HG03175 (cell line): Measurements from ENCODE around the gene PPFIA4.
"Not testable (repeated sequence)": the region's sequence is repeated elsewhere in the genome, so short reads cannot be mapped to it uniquely, and the experiment has no call there.

Source experiments
- ATAC-seq: cut with Tn5 transposase; IDR thresholded peaks from one replicate; pipeline ENCODE4 v1.9.1; 2021; ENCODE audit warnings: mild to moderate bottlenecking, moderate library complexity; ENCODE audit not compliant: unreplicated experiment

PPFIA4 gene

DNA sequence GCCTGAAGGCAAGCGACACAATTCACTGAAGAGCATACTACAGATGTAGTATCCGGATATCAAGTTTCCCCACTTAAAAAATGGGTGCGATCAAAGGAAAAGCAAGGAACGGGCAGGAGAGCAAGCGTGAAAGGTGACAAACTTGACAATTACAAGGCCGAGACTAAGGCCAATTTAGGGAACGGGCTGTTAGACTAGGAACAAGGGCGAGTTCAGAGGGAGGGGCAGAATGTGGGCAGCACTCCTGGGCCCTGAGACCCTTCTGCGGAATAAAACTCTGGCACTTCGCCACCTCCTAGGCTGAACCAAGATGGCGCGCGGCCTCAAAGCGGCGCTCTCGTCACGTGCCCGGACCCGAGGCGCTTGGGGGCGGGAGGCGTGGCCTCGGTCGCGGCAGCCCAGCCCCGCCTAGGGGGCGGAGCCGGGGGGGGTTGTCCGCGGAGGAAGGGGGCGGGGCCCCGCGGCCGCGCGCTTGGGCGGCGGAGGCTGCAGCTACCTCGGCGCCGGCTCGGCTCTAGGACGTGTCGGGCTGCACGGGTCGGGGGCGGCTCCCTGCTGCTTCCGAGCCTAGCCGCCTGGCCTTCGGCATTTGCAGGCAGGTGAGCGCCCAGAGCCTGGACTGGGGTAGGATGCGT, at the start of gene PPFIA4:
TSS of gene PPFIA4 (plus strand) at position 461 of the 635 bp plus-strand sequence. CDS start 12,518 bp downstream, outside the sequence.
- ATAC-seq, result peak; percentile 79

GRCh38 chr1:202976633-202977032, 49.7 kb upstream of the PPFIA4 start:
- no peak for ATAC-seq

- ATAC-seq, result no peak
These were observed 46.8 kb upstream of the PPFIA4 start for GRCh38 chr1:202979459-202979858.

GRCh38 chr1:202981939-202982338, 44.4 kb upstream of the PPFIA4 start:
- ATAC-seq, result no peak

- ATAC-seq, result no peak
These were observed 43.4 kb upstream of the PPFIA4 start for GRCh38 chr1:202982715-202983430.

GRCh38 chr1:202986120-202986519, 40.2 kb upstream of the PPFIA4 start:
- ATAC-seq, result not testable (repeated sequence)

GRCh38 chr1:202987255-202987654, 39.0 kb upstream of the PPFIA4 start:
- ATAC-seq, result no peak

- no peak for ATAC-seq
These were observed 38.2 kb upstream of the PPFIA4 start for GRCh38 chr1:202987922-202988583.

- no peak for ATAC-seq
These were observed 36.4 kb upstream of the PPFIA4 start for GRCh38 chr1:202989879-202990278.

DNA sequence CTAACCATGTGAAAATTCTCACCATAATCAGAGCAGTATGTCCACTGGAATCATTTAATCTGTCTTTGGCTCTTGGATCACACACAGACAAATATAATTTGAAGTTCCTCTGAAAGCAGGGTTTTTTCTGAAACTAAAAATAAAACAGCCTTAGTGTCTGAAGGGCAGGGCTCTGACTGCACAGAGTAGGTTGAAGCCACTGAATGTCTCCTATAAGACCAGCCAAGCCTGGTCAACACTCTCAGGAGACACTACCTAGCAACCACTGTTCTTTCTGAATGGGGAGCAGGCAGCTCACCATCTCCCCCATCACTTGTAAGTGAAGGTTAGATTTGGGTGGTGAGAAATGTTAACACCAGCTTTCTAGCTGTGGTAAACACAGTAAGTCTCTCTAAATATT, 35.2 kb upstream of the PPFIA4 start:
- ATAC-seq, result no peak

GRCh38 chr1:202994756-202995155, 31.5 kb upstream of the PPFIA4 start:
- ATAC-seq, result no peak

GRCh38 chr1:202998836-202999750, 27.2 kb upstream of the PPFIA4 start:
- no peak for ATAC-seq

GRCh38 chr1:203000217-203000944, 25.9 kb upstream of the PPFIA4 start:
- no peak for ATAC-seq

DNA sequence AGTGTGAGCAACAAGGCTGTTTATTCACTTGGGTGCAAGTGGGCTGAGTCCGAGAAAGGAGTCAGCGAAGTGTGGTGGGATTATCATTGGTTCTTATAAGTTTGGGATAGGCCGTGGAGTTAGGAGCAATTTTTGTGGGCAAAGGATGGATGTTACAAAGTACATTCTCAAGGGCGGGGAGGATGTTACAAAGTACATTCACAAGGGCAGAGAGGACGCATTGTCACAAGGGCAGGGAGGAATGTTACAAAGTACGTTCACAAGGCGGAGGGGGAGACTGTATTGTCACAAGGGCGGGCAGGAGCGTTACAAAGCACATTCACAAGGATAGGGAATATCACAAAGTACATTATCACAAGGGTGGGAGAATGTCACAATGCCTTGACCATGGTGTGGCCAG, 24.3 kb upstream of the PPFIA4 start:
- no peak for ATAC-seq

DNA sequence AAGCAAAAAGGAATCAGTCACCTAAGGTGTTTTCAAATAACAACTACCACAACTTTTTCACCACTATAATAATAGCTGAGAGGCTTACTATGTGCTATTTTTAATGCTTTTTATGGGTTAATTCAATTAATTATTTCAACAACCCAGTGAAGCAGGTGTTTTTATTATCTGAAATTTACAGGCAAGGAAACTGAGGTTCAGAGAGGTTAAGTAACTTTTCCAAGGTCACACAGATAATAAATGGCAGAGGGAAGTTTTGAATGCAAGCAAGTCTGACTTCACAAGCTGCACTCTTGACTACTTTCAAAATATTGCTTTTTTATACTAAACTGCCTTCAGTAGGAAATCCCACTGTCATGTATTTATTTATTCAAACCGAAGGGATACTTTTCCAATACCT, 23.3 kb upstream of the PPFIA4 start:
- no peak for ATAC-seq

DNA sequence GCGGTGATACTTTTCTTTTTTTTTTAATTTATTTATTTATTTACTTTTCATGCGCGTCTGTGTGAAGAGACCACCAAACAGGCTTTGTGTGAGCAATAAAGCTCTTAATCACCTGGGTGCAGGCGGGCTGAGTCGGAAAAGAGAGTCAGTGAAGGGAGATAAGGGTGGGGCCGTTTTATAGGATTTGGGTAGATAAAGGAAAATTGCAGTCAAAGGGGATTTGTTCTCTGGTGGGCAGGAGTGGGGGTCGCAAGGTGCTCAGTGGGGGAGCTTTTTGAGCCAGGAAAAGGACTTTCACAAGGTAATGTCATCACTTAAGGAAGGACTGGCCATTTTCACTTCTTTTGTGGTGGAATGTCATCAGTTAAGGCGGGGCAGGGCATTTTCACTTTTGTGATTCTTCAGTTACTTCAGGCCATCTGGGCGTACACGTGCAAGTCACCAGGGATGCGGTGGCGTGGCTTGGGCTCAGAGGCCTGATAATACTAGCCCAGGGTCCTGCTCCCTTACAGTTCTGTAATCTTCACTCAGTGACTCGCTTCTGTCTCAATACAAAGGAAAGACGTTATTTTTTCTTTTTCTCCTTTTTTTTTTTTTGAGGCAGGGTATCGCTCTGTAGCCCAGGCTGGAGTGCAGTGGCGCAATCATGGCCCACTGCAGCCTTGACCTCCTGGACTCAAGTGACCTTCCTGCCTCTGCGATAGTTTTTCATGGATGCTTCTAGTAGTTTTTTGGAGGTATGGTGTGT, 20.7 kb upstream of the PPFIA4 start:
- ATAC-seq, result not testable (repeated sequence)

GRCh38 chr1:203006948-203007871, 19.1 kb upstream of the PPFIA4 start, which contains the start of gene TMEM183A:
Gene TMEM183A, plus strand, starts transcription at chr1:203007374. Its CDS starts 92 bp downstream, at chr1:203007466.
- ATAC-seq, result peak; percentile 93

- ATAC-seq, result no peak
These were observed 17.1 kb upstream of the PPFIA4 start for GRCh38 chr1:203009185-203009584.
